GM19035 (cell line): Measurements from ENCODE around the gene EXO1.
"Not testable (repeated sequence)": the region's sequence is repeated elsewhere in the genome, so short reads cannot be mapped to it uniquely, and the experiment has no call there.

Experiments
- ATAC-seq: cut with Tn5 transposase; IDR thresholded peaks from one replicate; pipeline ENCODE4 v1.9.1; 2021; ENCODE audit not compliant: unreplicated experiment

Gene EXO1

GRCh38 chr1:241847796-241848685 lies at the start of gene EXO1:
Gene EXO1, plus strand, starts transcription at chr1:241848204. Its CDS starts 2,222 bp downstream, at chr1:241850426.
- ATAC-seq = peak; percentile 98

- ATAC-seq = no peak
Measured at GRCh38 chr1:241799416-241799815, 48.6 kb upstream of the EXO1 start.

GRCh38 chr1:241800640-241801039 lies 47.4 kb upstream of the EXO1 start:
- ATAC-seq = no peak

- ATAC-seq = no peak
Measured at GRCh38 chr1:241802863-241803262, 45.1 kb upstream of the EXO1 start.

DNA sequence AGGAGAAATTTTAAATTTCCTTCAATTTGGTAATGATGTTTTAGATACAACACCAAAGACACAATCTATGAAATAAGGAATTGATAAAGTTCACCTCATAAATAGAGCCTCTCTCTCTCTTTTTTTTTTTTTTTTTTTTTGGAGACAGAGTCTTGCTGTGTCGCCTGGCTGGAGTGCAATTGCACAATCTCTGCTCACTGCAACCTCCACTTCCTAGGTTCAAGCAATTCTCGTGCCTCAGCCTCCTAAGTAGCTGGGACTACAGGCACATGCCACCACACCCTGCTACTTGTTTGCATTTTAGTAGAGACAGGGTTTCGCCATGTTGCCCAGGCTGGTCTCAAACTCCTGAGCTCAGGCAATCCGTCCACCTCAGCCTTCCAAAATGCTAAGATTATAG lies 43.3 kb upstream of the EXO1 start:
- not testable (repeated sequence) for ATAC-seq

DNA sequence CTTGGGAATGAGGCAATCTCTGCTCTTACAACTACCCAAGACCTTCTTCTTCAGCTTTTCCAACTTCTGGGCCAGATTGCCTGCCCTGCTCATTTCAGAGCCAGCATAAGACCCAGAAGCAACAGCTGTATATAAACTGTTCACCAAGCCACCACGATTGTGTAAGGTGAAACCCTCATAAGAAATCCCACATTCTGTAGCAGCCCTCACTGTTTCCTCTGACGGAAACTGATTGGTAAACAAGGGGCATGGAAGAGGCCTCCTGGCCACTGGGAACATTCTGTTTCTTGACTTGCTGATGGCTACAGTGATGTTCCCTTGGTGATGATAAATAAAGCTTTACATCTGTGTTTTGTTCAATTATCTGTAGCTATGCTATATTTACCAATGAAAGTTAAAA lies 39.7 kb upstream of the EXO1 start:
- ATAC-seq = no peak

- ATAC-seq = peak; percentile 64
Measured at GRCh38 chr1:241810769-241811405, 37.1 kb upstream of the EXO1 start.

DNA sequence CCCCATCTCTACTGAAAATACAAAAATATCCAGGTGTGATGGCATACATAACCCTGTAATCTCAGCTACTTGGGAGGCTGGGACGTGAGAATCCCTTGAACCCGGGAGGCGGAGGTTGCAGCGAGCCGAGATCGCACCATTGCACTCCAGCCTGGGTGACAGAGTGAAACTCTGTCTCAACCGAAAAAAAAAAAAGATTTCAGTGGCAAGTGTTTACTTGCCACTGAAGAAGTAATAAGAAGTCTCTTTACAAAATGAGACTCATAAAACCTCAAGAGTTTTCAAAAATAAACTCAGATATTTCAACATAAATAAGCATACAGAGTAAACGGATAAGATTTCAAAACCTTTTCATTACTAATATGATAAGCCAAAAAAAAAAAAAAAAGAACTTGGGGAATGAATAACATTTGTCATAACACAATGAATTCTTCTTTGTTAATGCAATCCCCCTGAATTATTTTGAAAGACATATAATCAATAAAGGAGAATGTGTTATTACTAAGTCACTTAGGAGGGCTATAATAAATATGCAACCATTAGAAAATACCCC lies 34.2 kb upstream of the EXO1 start:
- no peak for ATAC-seq

- ATAC-seq = no peak
Measured at GRCh38 chr1:241816008-241816407, 32.0 kb upstream of the EXO1 start.

GRCh38 chr1:241817331-241817792 lies 30.6 kb upstream of the EXO1 start:
- no peak for ATAC-seq

- ATAC-seq = no peak
Measured at GRCh38 chr1:241817956-241818612, 29.9 kb upstream of the EXO1 start.

DNA sequence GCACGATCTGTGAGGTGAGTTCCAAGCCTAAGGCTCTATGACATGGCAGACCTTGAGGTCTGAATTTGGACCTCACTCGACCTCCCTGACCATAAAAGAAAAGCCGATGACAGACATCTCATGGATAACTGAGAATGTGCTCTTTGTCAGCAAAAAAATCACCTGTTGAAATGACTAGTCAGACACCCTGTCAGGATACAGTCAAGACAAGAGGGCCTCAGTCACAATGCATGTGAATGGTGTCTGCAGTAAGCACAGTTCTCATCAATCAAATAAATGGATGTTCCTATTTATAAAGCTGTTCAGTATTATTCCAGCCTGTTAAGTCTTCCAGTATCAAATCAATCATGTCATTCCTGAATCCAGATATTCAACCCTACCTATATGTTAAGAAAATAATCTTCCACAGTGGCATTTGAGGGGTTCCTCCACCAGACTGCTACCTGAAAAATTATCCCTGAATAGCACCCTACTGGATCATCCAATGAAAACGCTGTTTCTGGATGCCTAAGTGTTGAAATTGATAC lies 28.6 kb upstream of the EXO1 start:
- no peak for ATAC-seq

- ATAC-seq = no peak
Measured at GRCh38 chr1:241821363-241821762, 26.6 kb upstream of the EXO1 start.

GRCh38 chr1:241822846-241823245 lies 25.2 kb upstream of the EXO1 start:
- ATAC-seq = no peak

DNA sequence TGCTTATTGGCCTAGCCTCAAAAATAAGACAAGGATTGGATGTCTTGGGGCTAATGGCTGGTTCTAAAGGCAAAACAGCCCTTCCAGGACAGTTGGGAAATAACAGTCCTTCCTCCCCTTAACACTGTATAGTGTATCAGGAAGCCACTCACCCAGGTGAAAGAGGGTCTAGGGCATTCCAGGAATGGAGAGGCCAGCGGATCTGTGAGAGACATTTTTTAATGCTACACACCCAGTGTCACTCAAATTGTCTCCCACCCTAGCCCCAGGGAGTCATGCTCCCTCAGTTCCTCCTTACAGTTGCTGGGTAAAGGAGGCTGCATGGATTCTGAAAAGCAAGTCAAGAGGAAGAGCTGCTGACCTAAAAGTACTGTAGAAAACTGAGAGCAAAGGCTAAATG lies 24.1 kb upstream of the EXO1 start:
- no peak for ATAC-seq

DNA sequence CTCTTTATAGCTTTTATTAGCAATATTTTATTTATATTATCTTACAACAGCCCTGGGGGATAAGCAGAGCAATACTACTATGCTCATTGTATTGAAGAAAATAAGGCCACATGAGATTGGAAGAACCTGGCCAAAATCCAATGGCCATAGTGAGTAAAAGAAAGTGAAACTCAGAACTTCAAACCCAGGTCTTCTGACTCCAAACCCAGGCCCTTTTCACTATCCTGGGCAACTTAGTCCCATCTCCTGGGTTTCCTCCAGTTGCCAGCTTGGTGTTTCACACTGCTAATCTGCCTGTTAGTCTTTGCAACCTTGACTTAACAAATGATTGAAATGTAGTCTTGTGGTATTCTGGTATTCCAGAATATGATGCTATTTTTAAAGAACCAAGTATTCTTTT lies 22.4 kb upstream of the EXO1 start:
- no peak for ATAC-seq

- ATAC-seq = not testable (repeated sequence)
Measured at GRCh38 chr1:241826613-241827012, 21.4 kb upstream of the EXO1 start.

DNA sequence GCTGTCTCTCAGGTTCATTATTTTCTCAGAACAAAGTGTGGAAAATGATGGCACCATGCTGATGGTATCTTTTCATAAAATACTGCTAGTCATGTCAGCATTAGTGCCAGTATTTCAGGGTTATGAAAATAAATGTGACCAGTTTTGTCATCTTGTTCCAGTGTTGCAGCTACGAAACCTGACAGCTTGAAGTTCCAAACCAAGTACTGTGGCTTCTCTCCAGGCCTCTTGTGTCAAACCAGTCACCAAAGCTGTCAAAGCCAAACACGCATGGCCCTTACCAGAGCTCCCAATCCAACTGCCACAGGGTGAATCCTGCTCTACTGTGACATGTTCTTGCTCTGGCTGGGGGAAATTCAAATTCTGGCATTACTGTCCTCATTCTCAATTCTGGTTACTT lies 20.7 kb upstream of the EXO1 start:
- ATAC-seq = no peak

- no peak for ATAC-seq
Measured at GRCh38 chr1:241828463-241829021, 19.5 kb upstream of the EXO1 start.

DNA sequence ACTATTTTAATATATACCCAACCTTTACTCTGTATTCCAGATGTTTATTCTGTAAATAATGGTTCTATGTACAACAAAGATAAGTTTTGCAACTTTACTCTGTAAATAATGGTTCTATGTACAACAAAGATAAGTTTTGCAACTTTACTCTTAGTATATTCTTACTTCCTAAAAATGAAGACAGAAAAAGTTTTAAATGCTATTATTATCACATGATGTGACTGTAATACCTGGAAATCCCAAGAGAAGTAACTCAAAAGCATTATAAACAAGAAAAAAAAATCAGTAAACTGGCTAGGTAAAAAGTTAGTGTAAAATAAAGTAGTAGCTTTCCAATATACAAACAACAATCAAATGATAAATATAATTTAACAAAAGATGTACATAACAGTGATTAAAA lies 18.5 kb upstream of the EXO1 start:
- no peak for ATAC-seq
